HT1080 (cell line): ENCODE data around the gene DDX1. TPM values are rescaled to one million over a fixed set of nuclear protein-coding genes. Genes with fewer than 3 reads are reported as not detected.
"Not testable (repeated sequence)": the region's sequence is repeated elsewhere in the genome, so short reads cannot be mapped to it uniquely, and the experiment has no call there.

Experiments used
- DNase-seq: peaks from one replicate; pipeline ENCODE4 v3.0.0-alpha.2; 2015; ENCODE audit warnings: low read depth
- total RNA-seq: library from RNA; depleted of rRNA; stranded (reverse); fragments of >200 nt; shearing (Covaris generic); gene quantifications from 2 replicates; pipeline ENCODE4 v1.2.3, GENCODE V29; 2014; rRNA removed

The DDX1 gene
- total RNA-seq, 1 experiment from 2014 or later = 102 TPM

DNA sequence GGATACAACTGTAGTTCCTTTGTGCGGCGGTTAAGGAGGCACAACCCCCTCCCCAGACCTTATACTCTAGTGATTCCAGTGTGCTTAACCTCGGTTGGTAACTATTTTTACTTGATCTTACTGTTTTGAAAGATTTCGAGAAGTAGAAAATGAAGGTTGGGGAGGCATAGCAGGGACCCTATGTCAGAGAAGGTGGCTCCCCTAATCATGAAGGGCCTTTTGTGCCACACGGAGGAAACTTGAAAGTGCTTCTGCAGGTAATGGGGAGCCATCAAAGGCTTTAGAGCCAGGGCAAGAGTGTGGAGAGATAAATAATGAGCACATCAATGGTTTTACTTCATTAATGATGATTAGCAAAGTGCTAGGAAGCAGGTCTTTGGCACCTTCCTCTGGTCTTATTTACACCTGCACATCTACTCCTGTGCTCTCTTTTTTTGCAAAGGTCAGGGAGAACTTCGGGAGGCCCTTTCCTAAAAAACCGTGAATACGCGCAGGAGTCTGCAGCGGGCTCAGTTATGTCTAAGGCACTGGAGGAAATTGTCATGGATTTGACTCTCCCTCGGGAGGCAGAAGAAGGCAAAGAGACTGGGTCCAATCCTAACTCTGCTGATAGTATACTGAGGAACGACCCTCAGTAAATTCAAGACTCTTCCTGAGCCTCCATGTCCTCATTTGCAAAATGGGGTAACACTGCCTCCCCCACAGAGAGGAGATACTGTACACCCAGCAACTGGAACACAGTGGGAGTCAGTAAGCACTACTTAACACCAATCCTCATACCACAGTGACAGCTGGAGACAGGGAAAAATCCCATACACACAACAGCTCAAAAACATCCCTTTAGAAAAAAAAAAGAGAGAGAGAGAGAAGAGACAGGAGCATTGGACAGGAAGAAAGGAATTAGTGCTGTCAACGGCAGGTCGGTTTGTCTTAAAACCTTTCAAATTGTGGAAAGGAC is 81.6 kb downstream of the DDX1 start:
- no peak for DNase-seq

DNA sequence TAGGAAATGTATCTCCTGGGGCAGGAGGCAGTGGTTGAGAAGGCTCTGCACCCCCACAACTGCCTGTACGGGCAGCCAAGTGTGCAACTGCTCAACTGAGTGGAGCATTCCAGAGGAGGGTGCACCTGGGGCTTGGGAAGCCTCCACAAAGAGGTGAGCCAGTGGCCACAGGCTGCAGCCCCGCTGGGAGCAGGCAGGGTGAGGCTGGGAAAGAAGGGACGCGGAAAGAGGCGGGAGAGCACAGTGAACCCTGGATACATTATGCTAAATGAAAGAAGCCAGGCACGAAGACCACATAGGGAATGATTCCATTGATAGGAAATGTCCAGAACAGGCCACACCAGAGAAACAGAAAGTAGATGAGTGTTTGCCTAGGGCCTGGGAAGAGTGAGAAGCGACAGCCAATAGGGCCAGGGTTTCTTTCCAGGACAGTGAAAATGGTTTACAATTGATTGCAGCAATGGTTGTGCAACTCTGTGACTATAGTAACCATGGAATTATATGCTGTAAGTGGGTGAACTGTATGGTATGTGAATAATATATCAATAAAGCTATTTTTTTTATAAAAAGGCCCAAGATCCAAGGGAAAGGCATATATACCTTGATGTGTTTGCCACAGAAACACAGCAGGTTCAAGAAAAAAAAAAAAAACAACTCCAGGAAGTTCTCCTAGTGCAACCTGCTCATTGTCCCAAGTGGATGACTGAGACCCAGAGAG is 82.4 kb downstream of the DDX1 start:
- DNase-seq = no peak

DNA sequence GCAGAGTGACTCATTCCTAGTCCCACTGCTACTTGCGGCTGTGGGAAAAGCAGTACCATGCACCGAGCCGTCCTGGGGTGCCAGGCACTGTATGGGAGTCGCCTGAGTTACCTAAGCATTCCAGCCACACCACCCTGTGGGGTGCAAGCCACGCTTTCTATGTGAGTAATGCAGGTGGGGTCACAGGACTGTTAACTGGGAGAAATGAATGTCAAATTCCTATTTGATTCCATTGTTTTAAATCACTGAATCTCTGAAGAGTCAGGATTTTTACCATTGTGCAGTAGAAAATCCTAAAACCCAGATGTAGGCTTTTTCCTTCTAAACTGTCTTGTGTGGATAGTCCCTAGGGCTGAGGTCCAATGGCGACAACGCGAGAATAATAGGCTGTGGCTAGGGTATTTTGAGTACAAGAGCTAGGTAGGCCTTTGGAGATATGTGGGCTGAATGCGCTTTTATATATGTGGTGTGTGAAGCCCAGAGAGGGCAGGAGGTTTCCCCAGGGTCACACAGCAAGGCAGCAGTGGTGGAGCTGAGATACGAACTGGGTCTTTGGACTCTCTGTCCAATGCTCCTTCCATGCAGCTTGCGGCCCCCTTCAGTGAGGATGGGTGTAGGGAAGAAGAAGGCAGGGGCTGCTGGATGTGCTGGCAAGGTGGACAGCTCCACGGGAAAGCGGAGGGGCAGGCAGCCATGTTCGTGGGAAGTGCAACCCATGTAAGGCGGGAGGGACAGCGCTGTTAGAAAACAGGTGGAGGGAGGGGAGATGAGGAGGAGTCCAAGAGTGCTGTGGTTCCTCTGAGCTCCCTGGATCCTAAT is 83.2 kb downstream of the DDX1 start:
- DNase-seq = peak; percentile 80

DNA sequence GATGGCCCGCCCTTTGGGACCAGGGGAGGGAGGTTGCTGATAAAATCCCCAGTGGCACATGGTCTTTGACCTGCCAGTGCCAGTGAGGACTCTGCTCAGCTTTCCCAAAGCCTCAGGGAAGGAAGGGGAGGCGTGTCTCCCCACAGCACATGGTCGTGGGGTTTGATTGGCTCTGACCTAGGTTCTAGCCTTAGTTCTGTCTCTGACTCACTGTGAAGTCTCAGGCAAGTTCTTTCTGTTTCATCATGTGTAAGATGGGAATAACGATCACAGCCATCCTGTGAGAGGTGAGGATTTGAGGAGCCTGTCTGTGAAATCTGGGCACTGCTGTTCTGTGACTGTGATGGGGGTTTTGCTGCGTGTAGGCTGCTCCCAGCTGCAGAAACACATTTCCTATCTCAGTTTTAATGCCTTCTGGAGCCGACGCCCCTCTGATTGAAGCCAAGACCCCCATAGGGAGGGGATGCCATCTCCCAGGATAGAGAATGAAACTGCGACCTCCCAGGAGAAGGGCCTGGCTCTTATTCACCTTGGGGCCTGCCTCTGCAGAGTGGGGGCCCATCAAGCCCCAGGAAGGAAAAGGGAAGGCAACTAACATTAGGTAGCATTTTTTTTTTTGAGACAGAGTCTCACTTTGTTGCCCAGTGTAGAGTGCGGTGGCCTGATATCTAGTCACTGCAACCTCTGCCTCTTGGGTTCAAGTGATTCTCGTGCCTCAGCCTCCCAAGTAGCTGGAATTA is 84.0 kb downstream of the DDX1 start:
- DNase-seq = peak; percentile 59

DNA sequence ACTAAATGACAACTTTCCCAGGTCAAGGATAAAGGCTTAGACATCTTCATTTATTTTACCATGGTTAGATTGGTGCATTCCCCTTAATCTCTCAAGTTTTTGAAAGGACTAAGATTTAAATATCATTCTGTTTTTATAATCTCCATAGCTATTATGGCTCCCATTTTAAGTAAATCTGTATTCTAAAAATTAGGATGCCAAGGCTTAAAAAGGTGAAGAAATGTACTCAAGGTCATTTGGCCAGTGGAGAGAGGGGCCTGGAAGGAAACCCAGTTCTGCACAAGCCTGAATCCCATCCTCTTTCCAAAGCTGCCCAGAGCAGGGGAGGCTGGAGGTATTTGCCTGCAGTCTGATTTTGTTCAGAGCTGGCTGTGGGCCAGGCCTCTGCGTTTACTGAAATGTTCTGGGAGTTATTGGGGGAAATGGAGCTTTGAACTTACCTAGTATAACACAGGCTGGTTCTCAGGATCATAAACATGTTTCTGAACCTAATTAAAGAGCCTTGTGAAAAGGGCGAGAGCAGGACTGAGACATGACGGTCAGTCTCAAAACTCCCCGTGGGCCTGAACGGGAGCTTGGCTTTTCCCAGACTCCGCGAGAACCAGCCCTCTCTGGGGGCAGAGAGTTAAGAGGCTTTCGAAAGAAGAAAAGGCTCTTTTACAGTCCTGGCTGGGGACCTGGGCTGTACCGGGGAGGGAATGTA is 85.6 kb downstream of the DDX1 start:
- no peak for DNase-seq

DNA sequence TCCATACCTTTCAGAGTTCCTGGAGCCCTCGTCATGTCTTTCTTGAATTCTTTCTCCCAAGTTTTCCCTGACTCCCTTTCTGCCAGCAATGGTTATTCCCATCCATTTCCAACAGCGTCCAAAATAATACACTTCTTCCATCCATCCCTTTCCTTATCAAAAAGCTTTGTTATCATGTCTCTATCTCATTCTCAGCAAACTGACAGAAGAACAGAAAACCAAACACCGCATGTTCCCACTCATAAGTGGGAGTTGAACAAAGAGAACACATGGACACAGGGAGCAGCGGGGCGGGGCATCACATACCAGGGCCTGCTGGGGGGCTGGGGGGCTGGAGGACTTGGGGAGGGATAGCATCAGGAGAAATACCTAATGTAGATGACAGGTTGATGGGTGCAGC is 86.7 kb downstream of the DDX1 start:
- DNase-seq = no peak

DNA sequence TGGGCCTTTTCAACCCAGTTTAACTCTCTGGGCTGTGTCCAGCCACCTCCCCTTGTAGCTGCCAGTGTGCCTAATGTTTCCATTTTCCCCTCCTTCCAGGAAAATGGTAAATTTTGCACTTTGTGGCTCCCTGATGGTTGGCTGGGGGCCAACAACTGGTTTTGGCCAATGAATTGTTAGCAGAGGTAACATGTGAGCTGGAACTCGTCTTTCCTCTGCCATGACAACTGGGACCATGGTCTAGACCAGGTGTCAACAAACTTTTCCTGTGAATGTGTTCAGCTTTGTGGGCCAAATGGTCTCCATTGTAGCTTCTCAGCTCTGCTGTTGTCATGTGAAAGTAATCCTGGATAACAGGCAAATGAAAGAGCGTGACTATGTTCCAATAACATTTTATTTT is 87.2 kb downstream of the DDX1 start:
- DNase-seq = no peak

DNA sequence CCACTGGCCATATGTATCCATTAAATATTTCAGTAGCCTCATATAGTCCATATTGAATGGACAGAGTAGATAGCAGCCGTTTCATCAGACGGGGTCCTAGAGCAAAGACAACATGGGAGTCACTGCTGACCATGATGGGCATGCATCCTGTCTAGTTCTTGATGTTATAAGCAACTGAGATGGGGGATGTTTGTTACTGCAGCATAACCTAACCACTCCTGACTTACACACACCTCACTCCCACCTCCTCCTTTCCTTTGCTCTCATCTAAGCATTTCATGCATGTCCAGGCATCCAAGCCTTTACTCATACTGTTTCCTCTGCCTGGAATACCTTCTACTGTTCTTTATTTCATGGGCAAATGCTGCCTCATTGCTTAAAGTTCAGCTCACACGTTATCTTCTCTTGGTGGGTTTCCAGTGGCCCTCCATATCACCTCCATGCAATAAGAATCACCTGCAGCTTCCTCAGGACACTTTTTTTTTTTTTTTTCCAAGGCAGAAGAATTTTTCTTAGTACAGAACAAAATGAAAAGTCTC is 87.8 kb downstream of the DDX1 start:
- DNase-seq = no peak

DNA sequence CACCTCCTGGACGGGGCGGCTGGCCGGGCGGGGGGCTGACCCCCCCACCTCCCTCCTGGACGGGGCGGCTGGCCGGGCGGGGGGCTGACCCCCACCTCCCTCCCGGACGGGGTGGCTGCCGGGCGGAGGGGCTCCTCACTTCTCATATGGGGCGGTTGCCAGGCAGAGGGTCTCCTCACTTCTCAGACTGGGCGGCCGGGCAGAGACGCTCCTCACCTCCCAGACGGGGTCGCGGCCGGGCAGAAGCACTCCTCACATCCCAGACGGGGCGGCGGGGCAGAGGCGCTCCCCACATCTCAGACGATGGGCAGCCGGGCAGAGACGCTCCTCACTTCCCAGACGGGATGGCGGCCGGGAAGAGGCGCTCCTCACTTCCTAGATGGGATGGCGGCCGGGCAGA is 88.5 kb downstream of the DDX1 start:
- not testable (repeated sequence) for DNase-seq

Other genes starting within 250 kb of the DDX1 start
- gene NBAS, start 30.5 kb upstream of the DDX1 start, total RNA-seq = 25.5 and 34.2 TPM in 2 replicates